BLaER1 (cell line): ENCODE data around the gene CUZD1.

ENCODE experiments used
- H3K27ac ChIP-seq: shearing (Covaris generic); formaldehyde crosslinking; 2 replicates; pipeline ENCODE4 v1.8.1; 2022
- H3K27me3 ChIP-seq: shearing (Covaris generic); formaldehyde crosslinking; 2 replicates; pipeline ENCODE4 v1.8.1; 2022
- H3K36me3 ChIP-seq: shearing (Covaris generic); formaldehyde crosslinking; 2 replicates; pipeline ENCODE4 v1.8.1; 2022
- H3K4me1 ChIP-seq: shearing (Covaris generic); formaldehyde crosslinking; 2 replicates; pipeline ENCODE4 v1.8.1; 2022
- H3K4me2 ChIP-seq: shearing (Covaris generic); formaldehyde crosslinking; 2 replicates; pipeline ENCODE4 v1.8.1; 2022
- H3K4me3 ChIP-seq: shearing (Covaris generic); formaldehyde crosslinking; 2 replicates; pipeline ENCODE4 v1.8.1; 2022
- H3K9ac ChIP-seq: shearing (Covaris generic); formaldehyde crosslinking; 2 replicates; pipeline ENCODE4 v1.8.1; 2022
- H3K9me3 ChIP-seq: shearing (Covaris generic); formaldehyde crosslinking; 2 replicates; pipeline ENCODE4 v1.8.1; 2022
- H4K20me1 ChIP-seq: shearing (Covaris generic); formaldehyde crosslinking; 2 replicates; pipeline ENCODE4 v1.8.1; 2022
- Cebpa-rat ChIP-seq: shearing (Covaris generic); IDR thresholded peaks from 2 replicates; pipeline ENCODE4 v1.8.1; 2022

CUZD1 gene

DNA sequence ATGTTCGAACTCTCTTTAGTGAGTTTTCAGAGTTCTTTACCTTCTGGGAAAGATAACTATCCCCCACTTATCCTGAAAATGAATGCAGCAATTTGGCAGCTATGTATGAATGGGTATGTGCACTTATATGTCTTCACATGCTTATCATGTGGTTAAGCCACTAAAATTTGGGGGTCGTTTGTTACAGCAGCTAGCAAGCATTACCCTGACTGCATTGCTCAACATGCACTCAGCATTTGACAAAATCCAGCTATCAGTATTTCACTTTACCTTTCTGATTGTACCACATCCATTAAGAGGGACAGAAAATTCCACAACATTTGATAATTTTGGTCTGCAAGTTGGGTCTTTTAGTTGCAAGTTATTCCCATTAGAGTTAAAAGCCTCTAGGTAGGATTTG is 9.7 kb downstream of the CUZD1 start:
- H4K20me1 ChIP-seq = no peaks in the 10 kb centered on the region
- no peak for TF ChIP-seq Cebpa-rat
- peaks cover 5% of the 10 kb centered on the region; the same call in 1 of the 2 replicates for H3K4me1 ChIP-seq
- no peak overlapping the region for H3K27ac ChIP-seq
- no peaks in the 10 kb centered on the region for H3K9me3 ChIP-seq
- H3K4me3 ChIP-seq = no peak overlapping the region
- H3K9ac ChIP-seq = no peak overlapping the region
- H3K27me3 ChIP-seq = no peaks in the 10 kb centered on the region
- H3K36me3 ChIP-seq = no peaks in the 10 kb centered on the region
- no peak overlapping the region for H3K4me2 ChIP-seq

DNA sequence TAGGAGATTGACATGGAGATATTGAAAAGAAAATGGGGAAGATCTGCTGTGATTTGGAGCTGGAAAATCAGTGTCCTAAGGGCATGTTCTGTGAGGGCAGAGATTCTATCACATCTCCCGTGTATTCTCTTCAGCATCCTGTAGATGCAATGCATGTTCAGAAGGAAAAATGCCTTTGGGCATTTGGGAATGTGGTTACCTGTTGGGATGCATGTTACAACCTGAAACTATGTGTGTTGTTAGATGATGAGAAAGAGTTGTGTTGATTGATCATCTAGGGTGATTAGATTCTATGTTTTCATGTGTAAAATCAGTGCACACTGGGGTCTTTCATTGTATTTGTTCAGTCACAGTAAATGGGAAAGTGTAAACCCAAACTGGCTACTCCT is 14.7 kb downstream of the CUZD1 start:
- Histone ChIP-seq H3K4me2 (no peak overlapping the region), H3K27me3 (no peaks in the 10 kb centered on the region), H4K20me1 (no peaks in the 10 kb centered on the region), H3K27ac (no peak overlapping the region), H3K4me3 (no peak overlapping the region), H3K36me3 (no peaks in the 10 kb centered on the region), H3K9me3 (no peaks in the 10 kb centered on the region), H3K4me1 (peaks cover 10% of the 10 kb centered on the region), H3K9ac (no peak overlapping the region)
- TF ChIP-seq Cebpa-rat = no peak

DNA sequence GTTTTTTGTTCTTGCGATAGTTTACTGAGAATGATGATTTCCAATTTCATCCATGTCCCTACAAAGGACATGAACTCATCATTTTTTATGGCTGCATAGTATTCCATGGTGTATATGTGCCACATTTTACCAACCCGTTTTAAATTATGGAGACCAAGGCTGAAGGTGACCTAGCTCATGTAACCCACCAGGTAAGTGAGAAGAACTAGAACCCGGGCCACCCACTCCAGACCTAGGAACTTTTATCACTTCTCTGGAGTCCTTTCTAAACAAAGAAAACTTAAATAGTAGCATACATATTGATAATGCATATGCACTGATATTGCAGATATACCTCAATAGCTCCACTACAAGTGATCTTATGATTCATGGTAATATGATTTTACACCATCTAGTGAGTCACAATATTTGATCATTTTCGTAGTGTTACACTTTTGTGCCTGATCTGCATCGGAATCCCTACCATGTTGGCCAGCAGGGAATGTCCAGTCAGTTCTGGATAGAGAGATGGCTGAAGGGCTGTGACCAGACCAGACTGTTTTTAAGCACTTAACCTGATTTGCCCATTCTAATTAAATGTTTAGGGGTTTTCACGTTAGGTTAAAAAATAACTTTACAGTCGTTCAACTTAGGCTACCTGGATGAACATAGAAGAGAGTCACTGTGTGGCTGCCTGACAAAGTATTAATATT is 15.2 kb downstream of the CUZD1 start:
- Histone ChIP-seq H3K27ac (no peak overlapping the region), H3K4me1 (peaks cover 13% of the 10 kb centered on the region), H3K4me2 (no peak overlapping the region), H4K20me1 (no peaks in the 10 kb centered on the region), H3K27me3 (no peaks in the 10 kb centered on the region), H3K9ac (no peak overlapping the region), H3K36me3 (no peaks in the 10 kb centered on the region), H3K9me3 (no peaks in the 10 kb centered on the region), H3K4me3 (no peak overlapping the region)
- TF ChIP-seq Cebpa-rat = no peak

DNA sequence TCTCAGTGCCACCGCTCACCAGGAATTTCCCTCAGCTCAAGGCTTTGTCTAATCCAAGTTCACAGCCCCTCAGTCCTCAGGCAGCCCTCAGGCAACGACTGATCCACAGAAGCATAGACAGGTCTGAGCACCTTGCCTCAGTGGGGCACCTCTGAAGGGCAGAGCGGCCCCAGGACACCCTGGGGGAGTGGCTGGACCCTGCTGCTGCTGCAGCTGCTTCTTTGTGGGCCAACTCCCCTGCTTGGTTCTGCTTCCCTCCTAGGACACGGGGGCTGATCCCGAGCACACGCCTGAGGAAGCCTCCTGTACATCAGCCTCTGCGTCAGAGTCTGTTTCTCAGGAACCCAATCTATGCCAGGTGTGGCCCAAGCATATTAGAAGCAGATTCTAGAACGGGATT is 16.2 kb downstream of the CUZD1 start:
- Histone ChIP-seq H3K36me3 (no peaks in the 10 kb centered on the region), H3K4me2 (no peak overlapping the region), H3K4me1 (peaks cover 13% of the 10 kb centered on the region), H3K27ac (no peak overlapping the region), H3K9ac (no peak overlapping the region), H3K9me3 (no peaks in the 10 kb centered on the region), H3K27me3 (no peaks in the 10 kb centered on the region), H3K4me3 (no peak overlapping the region), H4K20me1 (no peaks in the 10 kb centered on the region)
- no peak for TF ChIP-seq Cebpa-rat

DNA sequence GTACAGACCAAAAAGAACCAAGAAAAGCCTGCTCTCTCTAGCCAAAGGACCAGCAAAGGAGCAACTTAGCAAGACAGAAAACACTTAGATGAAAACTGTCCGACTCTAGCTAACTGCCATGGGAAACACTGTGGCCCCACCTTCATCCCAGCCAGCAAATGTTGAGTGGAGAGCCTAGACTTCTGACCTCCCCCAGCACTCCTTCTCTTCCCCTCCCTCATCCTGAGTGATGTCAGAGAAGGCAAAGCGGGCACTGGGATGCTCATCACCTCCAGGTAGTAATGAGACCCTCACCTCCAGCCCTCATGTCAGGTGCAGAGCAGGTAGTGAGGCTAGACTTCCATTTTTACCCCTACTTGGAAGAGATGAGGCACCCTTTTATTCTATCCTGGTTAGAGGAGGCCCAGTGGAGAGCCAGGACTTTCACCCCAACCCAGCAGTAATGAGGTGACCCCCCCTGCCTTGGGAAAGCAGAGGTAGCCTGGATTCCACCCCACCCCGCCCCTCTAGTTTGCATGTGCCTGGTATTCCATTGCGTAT is 16.9 kb downstream of the CUZD1 start:
- H3K4me2 ChIP-seq = no peak overlapping the region
- no peaks in the 10 kb centered on the region for H3K9me3 ChIP-seq
- H3K4me3 ChIP-seq = no peak overlapping the region
- no peak overlapping the region for H3K27ac ChIP-seq
- no peaks in the 10 kb centered on the region for H3K27me3 ChIP-seq
- no peak overlapping the region for H3K9ac ChIP-seq
- no peaks in the 10 kb centered on the region for H4K20me1 ChIP-seq
- no peak for TF ChIP-seq Cebpa-rat
- no peaks in the 10 kb centered on the region for H3K36me3 ChIP-seq
- peaks cover 13% of the 10 kb centered on the region for H3K4me1 ChIP-seq

DNA sequence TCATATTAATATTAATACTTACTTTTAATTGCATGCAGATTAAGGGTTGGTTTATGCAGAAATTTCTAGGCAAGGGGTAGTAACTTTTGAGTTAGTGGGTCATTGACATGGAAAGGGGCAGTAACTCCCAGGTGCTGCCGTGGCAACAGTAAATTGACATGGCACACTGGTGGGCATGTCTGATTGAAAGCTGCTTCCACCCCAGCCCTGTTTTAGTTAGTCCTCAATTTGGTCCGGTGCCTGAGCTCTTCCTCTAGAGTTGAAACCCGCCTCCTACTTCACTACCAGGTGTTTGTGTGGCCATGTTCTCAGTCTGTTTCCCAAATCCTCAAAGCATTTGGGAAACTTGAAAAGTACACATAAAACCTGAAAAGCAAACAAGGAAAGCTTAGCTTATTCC is 18.4 kb downstream of the CUZD1 start:
- H3K9ac ChIP-seq = no peak overlapping the region
- TF ChIP-seq Cebpa-rat = no peak
- 0 out of 2 replicates have a peak overlapping the region, but pooled peaks have one; percentile 8 for H3K4me2 ChIP-seq
- no peaks in the 10 kb centered on the region for H4K20me1 ChIP-seq
- H3K9me3 ChIP-seq = no peaks in the 10 kb centered on the region
- no peak overlapping the region for H3K27ac ChIP-seq
- H3K4me3 ChIP-seq = no peak overlapping the region
- no peaks in the 10 kb centered on the region for H3K36me3 ChIP-seq
- H3K27me3 ChIP-seq = no peaks in the 10 kb centered on the region
- H3K4me1 ChIP-seq = peaks cover 13% of the 10 kb centered on the region

DNA sequence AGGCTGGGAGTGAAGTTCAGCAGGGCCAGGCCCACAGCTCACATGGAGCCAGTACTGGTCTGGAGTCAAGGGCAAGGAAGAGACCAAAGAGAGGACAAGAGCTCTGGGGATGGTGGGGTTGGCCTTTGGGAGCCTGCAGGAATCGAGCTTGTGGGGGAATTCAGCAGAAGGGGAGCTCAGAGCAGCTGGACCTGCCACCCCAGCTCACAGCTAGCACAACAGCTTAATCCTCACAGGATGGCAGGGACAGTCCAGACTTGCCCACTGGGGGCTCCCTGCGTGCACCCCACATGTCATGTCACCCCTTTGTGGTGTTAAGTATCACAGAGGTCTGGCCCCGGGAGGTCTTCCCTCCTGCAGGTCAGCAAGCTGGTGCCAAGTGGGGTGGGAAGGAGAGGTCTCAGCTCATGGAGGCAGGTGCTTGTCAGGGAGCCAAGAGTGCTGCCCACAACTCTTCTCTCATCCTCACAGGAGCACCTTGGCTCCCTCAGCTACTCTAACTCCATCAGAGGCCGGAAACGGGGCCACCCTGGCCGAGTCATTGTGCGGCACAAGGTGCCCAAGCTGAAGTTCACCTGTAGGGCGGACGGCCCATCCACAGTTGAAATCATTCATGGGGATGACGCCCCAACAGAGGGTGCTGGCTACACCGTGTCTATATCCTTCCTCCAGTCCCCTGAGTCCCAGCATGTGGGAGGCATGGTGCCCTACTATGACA is 22.5 kb downstream of the CUZD1 start:
- no peak overlapping the region for H3K4me3 ChIP-seq
- no peaks in the 10 kb centered on the region for H3K27me3 ChIP-seq
- no peaks in the 10 kb centered on the region for H4K20me1 ChIP-seq
- no peak overlapping the region for H3K9ac ChIP-seq
- H3K9me3 ChIP-seq = no peaks in the 10 kb centered on the region
- H3K4me1 ChIP-seq = peaks cover 13% of the 10 kb centered on the region
- no peak for TF ChIP-seq Cebpa-rat
- no peaks in the 10 kb centered on the region for H3K36me3 ChIP-seq
- H3K27ac ChIP-seq = no peak overlapping the region
- no peak overlapping the region for H3K4me2 ChIP-seq

DNA sequence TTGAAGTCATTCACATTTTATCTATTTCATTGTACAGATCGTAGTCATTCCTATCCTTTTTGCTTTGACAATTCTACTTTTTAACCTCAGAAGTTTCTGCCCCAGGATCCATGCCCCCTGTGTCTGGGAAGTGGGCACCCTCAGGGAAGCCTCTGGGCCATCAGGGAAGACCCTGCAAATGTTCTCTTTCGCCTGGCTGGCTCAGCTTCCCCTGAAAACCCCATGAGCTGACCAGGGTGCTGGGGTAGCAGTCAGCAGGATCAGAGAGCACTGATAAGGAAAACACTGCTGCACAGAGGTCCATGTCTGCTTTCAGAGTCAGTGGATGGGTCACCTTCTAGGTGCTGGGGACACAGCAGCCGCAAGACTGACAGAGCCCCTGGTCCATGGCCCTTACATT is 23.8 kb downstream of the CUZD1 start:
- no peaks in the 10 kb centered on the region for H3K9me3 ChIP-seq
- H3K4me2 ChIP-seq = no peak overlapping the region
- H3K9ac ChIP-seq = no peak overlapping the region
- no peak overlapping the region for H3K4me3 ChIP-seq
- H3K36me3 ChIP-seq = no peaks in the 10 kb centered on the region
- TF ChIP-seq Cebpa-rat = no peak
- H3K27ac ChIP-seq = no peak overlapping the region
- peaks cover 5% of the 10 kb centered on the region; the same call in 1 of the 2 replicates for H3K4me1 ChIP-seq
- H3K27me3 ChIP-seq = no peaks in the 10 kb centered on the region
- H4K20me1 ChIP-seq = no peaks in the 10 kb centered on the region

DNA sequence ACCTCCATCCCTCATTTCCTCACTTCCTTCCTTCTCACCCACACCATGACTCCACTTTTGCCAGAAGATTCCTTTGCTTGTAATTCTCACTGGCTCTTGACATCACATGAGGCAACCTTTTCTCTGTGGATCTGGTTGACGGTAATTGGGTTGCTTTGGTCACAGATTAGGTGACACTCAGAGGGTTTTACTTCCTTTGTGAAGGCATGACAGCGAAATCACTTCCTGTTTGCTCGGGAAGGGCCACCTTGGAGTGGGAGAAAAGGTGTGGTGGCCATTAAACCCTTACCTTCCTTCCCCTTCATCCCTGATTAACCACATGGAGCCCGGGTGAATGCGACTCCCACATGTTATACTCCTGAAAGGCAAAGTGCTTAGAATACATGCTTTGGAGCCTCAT is 30.2 kb downstream of the CUZD1 start:
- Histone ChIP-seq H3K4me1 (no peaks in the 10 kb centered on the region), H3K9ac (no peak overlapping the region), H3K27me3 (no peaks in the 10 kb centered on the region), H4K20me1 (no peaks in the 10 kb centered on the region), H3K9me3 (no peaks in the 10 kb centered on the region), H3K27ac (no peak overlapping the region), H3K4me2 (no peak overlapping the region), H3K36me3 (no peaks in the 10 kb centered on the region), H3K4me3 (no peak overlapping the region)
- no peak for TF ChIP-seq Cebpa-rat

DNA sequence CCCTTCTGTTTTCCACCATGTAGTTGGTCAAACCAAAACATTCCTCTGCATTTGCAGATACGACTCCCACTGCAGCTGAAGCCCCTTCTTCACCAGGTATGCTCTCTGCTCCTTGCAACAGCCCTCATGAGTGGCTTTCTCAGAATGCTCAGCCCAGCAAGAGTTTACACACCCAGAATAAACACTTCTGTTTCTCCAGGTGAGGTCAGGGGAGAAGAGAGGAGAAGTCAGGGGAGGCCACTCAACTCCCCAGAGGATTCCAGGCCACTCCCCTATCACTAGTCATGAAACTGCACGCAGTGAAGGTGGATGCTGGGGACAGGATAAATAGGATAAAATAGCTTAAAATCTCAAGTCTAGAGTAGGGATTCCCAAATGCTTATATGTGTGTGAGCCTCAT is 31.2 kb downstream of the CUZD1 start:
- no peak overlapping the region for H3K4me3 ChIP-seq
- no peak overlapping the region for H3K4me2 ChIP-seq
- no peaks in the 10 kb centered on the region for H3K36me3 ChIP-seq
- H4K20me1 ChIP-seq = no peaks in the 10 kb centered on the region
- no peak overlapping the region for H3K27ac ChIP-seq
- no peaks in the 10 kb centered on the region for H3K4me1 ChIP-seq
- no peaks in the 10 kb centered on the region for H3K9me3 ChIP-seq
- H3K27me3 ChIP-seq = no peaks in the 10 kb centered on the region
- H3K9ac ChIP-seq = no peak overlapping the region
- TF ChIP-seq Cebpa-rat = no peak
